Measurements from ENCODE around the gene CCDC121.

Gene CCDC121

DNA sequence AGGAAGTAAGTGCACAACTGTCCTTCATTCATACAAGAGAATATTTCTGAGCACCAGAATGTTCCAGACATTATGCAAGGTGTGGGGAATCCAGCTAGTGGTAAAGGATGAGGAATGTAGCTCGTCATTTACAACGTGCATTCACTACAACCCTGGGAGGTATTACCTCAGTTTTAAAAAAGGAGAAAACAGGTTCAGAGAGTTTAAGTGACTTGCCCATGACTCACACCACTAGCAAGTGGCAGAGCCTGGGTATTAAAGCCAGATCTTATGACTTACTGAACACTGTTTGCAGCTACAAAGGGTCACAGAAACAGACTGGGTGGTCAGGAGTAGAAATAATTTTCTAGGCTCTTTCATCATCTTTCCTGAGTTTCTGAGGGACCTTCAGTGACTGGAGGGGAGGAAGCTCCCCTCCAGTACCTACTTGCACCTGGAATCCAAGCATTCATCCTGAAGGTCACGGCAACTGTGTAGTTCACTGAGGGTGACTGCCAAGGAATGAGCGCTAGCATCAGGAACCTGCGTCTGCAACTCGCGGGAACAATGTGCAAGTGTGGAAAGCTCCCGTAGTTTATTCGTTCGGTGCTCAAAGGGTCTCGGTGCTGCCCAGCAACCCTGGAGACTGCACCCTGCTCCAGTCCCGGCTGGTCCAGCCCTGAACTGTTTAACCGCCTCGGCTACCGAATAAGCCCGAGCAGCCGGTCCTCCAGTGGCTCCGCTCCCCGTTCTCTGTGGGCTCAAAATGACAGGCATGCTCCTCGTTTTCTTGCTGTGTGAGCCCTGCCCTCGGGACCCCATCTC lies 647 bp downstream of the CCDC121 start:
- TF ChIP-seq, protein P1, sequence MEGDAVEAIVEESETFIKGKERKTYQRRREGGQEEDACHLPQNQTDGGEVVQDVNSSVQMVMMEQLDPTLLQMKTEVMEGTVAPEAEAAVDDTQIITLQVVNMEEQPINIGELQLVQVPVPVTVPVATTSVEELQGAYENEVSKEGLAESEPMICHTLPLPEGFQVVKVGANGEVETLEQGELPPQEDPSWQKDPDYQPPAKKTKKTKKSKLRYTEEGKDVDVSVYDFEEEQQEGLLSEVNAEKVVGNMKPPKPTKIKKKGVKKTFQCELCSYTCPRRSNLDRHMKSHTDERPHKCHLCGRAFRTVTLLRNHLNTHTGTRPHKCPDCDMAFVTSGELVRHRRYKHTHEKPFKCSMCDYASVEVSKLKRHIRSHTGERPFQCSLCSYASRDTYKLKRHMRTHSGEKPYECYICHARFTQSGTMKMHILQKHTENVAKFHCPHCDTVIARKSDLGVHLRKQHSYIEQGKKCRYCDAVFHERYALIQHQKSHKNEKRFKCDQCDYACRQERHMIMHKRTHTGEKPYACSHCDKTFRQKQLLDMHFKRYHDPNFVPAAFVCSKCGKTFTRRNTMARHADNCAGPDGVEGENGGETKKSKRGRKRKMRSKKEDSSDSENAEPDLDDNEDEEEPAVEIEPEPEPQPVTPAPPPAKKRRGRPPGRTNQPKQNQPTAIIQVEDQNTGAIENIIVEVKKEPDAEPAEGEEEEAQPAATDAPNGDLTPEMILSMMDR (IDR thresholded peaks at IDR 0.05), result no peak

DNA sequence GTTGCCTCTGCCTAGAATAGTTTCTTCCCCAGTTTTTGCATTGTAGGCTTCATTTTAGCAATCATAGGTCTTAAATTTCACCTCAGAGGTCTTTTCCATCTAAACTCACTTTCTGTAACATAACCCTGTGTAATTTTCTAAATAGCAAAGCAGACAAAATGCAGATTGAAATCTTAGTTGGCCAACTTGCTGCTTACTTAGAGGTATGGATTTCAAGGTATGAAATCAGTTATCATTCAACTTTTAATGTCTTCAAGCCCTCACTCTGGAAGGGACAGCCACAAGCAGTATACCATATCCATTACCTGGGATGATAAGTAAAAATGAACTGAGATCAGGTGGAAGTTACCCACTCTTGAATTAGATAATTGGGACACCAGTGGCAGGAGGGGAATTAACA lies 3.9 kb downstream of the CCDC121 start:
- TF ChIP-seq, protein P1 (IDR thresholded peaks at IDR 0.05), result no peak

DNA sequence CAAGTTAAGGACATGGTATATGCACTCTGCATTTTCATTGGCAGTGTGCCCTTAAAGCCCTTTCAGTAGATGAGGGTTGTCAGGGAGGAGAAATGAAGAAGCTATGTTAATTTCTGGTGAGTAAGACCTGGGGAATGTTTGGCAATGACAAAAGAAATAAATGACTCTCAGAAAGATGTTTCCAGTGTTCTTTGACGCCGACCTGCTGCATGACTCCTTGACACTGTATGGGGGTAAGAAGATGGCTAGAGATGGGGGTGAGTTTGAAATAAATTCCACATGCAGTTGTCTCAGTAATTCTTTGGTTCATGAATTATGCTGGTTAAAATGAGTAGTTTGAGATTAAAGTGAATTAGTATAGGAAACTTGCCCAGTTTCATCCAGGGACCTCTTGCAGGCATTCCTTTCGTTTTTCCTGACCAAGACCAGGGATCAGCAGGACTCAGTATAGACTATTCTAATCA lies 5.9 kb downstream of the CCDC121 start:
- TF ChIP-seq, protein P1 (IDR thresholded peaks at IDR 0.05), result no peak

DNA sequence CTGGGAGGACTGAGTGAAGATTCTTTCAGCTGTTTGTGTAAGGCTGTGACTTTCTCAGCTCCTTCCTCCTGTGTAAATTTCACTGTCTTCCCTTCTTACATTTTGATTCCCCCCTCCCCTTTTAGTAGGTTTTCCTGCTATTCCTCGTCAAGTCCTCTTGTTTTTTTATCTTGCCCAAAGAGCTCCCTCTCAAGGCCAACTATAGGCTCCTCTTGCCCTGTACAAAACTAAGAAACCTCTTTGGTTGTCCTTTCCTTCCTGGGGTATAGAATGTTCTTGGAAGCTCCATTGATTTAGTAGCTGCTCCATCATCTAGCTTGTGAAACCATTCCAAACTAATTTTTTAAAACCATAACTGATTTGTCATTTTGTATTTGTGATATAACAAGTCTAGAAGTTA lies 7.3 kb downstream of the CCDC121 start:
- TF ChIP-seq, protein P1 (IDR thresholded peaks at IDR 0.05), result no peak

DNA sequence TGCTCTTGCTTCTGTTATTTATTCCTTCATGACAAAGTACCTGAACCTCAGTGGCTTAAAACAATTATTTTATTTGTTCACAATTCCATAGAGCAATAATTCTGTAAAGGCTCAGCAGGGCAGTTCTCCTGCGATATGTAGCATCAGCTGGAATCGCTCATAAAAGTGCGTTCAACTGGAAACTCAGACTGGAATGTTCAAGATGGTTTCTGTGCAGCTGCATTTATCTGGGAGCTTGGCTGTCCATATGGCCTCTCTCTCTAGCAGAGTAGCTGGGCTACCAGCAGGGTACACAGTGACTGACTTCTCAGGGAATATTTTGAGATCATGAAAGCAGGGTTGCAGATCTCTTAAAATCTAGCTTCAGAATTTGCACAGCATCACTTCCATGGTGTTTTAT lies 13.5 kb downstream of the CCDC121 start:
- TF ChIP-seq, protein P1 (IDR thresholded peaks at IDR 0.05), result no peak

DNA sequence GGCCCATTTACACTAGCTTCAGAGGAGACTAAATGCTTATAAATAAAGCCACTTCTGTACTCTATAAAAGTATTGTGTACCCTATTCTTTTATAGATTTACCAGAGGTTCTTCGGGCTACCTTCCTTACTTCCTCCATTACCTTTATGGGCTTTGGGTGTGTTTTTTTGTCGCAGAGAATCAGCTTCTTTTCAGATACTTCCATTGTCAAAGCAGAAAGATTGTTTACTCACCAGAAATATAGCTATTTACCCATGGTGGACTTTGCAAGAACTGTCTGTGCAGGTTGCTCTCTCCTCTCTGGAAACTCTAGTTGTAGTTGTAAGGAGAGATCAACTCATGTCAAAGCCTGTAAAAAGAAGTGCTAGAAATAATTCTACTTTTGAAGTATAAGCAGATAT lies 14.8 kb downstream of the CCDC121 start:
- TF ChIP-seq, protein P1 (IDR thresholded peaks at IDR 0.05), result no peak

DNA sequence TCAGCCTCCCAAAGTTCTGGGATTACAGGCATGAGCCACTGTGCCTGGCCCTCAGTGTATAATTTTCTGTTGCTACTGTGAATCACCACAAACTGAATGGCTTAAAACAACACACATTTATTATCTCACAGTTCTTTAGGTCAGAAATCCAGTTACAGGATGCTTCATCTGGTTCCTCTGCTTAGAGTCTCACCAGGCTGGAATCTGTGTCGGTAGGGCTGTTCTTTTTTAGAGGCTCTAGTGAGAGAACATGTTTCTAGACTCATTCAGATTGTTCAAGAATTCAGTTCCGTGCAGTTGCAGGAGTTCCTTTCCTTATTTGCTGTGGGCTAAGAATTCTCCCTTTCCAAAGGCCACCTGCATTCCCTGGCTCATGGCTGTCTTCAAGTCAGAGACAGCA lies 22.2 kb downstream of the CCDC121 start:
- TF ChIP-seq, protein P1 (IDR thresholded peaks at IDR 0.05), result no peak
